Lung microvascular endothelial cell (primary cell): Measurements from ENCODE around the gene CCP110. TPM values are rescaled to one million over a fixed set of nuclear protein-coding genes. Genes with fewer than 3 reads are reported as not detected.
A peak's percentile ranks its signal among the peaks of the same experiment; 100 is the strongest.

Source experiments
- DNase-seq, 2 donors: peaks; one replicate each; pipeline versions ENCODE4 v3.0.0 to v3.0.0-alpha.2; 2010; ENCODE audit warnings: low read depth in 2 of 2
- total RNA-seq: library from RNA; depleted of rRNA; stranded (reverse); fragments of >200 nt; gene quantifications from 2 replicates; pipeline ENCODE4 v1.2.1, GENCODE V29; 2014

Gene CCP110
- total RNA-seq, 1 donor from 2014 or later = 5.6 TPM

DNA sequence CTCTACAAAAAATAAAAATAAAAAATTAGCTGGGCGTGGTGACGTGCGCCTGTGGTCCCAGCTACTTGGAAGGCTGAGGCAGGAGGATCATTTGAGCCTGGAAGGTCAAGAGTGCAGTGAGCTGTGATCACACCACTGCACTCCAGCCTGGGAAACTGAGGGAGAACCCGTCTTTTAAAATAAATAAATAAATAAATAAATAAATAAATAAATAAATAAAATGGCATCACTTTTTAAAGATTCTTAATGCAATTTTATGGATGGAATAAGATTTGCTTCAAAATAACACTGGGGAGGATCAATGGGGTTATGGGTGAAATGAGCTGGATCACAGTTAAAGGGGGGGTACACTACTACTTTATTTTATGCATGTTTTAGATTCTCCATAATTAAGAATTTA, 16.8 kb upstream of the CCP110 start:
- no peak for DNase-seq

DNA sequence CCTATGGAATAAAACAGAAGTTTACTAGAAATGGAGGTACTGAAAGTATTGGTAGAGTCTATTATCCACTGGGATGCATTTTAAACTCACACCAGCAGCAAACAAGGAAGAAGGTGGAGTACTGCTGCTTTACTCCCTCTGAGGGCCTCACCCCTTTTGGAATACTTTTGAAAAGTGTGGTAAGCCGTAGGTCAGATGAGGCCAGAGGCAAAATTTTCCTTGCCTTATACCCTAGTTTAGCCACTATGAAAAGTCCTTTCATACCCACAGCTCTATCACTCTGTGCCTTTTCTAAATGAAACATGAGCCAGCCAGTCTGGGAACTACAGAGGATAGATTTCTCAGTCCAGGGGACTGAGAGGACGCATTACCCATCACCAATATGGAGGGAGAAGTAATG, 15.9 kb upstream of the CCP110 start:
- DNase-seq = no peak

DNA sequence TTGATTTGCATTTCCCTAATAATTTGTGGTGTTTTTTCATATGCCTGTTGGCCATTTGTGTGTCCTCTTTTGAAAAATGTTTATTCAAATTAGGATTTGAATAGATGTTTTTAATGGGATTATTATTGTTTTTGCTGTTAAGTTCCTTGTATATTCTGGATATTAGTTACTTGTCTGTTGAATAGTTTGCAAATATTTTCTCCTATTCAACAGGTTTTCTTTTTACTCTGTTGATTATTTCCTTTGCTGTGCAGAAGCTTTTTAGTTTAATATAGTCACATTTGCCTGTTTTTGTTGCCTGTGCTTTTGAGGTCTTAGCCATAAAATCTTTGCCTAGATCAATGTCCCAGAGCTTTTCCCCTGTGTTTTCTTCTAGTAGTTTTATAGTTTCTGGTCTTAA, 11.4 kb upstream of the CCP110 start:
- DNase-seq = no peak

DNA sequence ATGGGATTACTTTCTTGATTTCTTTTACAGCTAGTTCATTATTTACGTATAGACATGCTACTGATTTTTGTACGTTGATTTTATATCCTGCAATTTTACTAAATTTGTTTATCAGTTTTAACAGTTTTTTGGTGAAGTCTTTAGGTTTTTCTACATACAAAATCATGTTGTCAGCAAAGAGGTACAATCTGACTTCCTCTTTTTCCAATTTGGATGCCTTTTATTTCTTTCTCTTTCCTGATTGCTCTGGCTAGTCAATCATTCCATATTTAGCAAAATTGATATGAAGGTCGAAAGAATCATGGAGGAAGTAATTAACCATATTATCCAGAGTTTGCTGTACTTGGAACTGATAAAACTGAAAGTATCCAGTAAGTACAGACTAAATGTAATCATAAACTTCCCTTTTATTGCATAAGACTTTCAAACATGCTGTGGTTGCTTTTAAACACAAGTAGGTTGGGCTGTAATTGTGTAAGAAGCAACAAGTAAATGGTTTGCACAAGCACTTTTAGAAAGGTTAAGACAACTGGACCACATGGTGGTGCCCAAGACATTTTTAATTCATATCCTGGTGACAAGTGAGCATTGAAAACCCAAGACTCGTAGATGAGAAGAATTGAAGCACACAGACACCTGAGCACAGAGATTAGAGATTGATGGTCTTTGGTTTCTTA, 10.2 kb upstream of the CCP110 start:
- DNase-seq = no peak

DNA sequence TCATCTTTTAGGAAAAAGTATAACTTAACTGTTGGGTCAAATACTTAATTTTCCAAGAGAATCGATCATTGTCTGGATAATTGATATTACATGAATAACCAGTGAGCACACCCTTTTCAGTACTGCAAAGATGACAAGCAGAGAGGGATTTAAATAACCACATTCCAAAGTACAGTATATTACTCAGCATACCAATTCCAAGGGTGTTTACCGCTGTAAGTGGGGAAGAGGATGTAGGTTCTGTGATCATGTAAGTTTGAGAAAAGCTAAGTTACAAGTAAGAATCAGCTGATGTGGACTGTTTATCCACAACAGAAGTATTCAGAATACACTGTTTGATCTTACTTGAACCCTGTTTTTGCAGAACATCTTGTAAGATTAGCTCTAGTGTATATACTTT, 8.0 kb upstream of the CCP110 start:
- DNase-seq = no peak

DNA sequence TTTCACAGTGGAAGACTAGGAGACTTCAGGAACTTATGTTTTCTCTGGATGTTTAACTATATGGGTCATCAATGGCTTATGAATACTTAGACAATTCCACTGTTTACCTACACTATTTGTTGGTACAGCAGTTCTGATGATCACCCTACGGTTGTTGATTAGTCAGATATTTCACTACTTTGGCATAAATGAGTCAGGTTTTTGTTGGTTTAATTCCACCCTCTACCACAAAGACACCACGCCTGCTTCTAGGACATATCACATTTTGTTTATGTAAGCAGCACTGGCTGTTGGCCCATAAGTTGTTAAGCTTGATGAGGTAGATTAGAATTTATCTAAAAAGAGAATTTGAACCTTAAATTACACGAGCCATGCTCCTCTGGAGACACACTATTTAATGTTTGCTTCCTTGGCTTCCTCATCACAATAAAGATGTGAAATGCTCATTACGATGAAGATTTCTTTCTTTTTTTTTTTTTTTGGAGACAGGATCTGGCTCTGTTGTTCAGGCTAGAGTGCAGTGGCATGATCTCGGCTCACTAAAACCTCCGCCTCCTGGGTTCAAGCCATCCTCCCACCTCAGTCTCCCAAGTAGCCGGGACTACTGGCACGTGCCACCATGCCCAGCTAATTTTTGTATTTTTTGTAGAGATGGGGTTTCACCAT, 6.2 kb upstream of the CCP110 start:
- DNase-seq = peak in 1 of 2 donors; percentile 53

DNA sequence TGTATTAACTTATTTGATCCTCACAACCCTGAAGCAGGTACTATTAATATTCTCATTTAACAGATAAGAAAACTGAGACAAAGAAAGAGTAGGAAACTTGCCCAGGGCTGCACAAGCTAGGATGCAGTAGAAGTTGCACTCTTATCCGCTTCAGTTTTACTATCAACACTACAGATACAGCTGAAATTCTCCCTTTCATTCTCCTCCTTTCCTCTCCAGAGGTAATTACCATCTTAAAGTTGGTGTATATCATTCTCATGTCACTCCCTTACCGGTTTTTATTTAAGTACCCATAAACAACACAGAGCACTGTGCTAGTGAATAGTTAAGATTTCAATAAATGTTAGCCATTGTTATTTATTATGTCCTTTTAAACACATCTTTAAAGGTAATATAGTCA, 5.4 kb upstream of the CCP110 start:
- DNase-seq = no peak

DNA sequence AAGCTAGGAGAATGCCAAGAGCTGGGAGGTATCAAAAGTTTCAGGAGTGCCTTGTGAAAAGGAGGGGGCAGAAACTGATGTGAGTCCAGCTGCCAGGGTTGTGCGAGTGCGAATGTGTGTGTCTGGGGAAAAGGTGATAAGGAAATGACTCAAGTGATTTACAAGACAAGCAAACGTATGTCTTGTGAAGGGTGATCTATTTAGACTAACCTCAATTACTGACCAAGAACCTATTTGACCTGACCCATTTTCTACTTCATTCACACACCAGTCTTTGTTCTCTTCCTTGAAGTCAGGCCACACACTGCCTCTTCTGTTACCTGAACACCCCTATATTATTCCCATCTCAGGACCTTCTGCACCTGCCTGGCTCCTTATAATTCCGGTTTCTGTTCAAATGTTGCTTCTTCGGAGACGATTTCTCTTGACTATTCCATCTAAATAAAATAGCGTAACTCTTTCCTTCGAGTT, 2.8 kb upstream of the CCP110 start:
- peak in 1 of 2 donors; percentile 69 for DNase-seq

DNA sequence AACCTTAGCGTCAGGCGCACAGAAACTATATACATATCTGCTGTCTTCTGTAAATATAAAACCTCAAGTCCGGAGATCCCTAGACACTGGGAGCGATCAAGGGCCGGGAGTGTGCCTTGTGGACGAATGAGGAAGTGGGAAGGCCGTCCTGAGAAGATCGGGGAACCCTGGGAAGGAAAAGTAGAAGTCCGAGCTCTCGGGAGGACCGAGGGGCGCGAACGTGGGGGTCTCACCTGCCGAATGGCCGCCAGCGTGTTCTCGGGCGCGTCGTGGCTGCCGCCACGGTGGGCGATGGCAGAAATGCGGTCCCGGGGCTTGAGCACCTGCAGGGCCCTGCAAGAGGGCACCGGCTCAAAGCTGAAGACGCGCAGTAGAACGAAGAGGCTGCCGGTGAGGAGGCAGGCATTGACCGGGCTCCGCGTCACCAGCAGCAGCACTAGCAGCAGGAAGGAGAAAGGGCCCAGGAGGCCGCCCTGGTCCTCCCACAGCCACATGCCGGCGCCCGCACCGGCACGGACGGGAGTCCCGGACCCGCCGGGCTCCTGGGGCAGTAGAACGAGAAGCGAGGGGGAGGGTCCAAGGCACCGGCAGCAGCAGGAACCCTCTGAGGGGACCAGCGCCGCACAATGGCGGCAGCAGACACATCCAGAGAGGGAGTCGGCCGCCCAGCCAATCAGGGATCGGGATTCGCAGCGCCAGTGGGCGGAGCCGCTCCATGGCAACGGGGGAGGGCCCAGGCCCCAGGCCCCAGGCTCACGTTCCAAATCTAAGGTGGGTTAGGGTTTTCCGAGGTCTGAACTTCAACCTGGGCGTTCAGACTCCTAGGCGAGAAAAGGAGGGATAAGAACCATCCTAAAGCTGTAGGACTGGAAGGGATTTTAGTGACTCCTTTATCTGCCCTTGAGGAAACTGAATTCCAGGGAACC, 2.0 kb upstream of the CCP110 start, which contains the start of gene GDE1:
TSS of gene GDE1 (minus strand) at position 628 of the 926 bp plus-strand sequence. CDS start at position 494, 134 bp downstream.
- DNase-seq = peak; percentile 89 to 90

DNA sequence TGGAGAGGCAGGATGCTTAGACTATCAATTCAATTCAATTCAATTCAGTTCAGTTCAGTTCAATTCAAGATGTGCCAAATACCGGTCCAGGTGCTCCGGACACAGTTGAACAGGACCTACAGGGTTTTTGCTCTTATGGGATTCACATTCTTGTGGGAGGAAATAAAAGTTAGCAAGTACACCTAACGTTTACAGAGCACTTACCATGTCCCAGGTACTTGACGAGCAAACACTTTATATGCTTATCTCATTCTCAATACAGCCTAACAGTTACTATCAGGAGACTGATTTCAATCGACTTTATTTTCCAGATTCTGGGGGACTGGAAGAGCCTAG, 1.4 kb upstream of the CCP110 start:
- no peak for DNase-seq

DNA sequence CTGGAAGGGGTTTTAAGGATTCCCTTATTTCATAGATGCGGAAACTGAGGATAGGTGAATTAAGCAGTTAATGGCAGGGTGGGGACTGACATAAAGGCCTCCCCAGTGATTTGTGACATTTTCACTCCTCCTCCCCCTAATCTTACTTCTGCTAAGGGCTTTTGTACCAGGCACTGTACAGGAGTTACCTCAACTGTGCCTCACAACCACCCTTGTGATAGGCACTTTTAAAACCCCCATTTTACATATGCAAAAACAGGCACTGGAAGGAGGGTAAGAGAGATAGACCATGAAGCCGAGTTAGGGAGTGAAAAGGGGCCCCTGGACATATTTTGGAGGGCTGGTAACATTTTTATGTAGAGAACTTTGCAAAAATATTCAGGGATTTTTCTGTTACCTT, 982 bp upstream of the CCP110 start:
- no peak for DNase-seq

DNA sequence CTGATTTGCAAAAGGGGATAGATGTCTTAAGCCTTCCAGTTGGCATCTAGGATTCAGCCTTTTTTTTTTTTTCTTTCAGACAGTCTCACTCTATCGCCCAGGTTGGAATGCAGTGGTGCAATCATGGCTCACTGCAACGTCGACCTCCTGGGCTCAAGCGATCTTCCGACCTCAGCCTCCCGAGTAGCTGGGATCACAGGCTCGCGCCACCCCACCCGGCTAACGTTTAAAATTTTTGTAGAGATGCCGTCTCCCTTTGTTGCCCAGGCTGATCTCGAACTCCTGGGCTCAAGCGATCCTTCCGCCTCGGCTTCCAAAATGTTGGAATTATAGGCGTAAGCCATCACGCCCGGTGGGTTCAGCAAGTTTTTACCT, 571 bp upstream of the CCP110 start:
- no peak for DNase-seq

DNA sequence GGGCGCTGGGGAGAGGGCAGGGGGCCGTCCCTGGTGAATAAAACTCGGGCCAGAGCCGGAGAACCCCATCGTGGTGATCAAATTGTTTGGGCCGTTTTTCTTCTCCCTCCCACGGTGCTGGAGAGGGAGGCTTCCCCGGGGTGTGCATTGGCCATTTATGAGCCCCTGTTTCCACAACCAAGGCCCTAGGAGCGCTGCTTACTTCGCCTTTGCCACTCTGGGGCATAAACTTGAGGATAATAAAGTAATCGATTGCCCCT, 544 bp downstream of the CCP110 start:
- no peak for DNase-seq

DNA sequence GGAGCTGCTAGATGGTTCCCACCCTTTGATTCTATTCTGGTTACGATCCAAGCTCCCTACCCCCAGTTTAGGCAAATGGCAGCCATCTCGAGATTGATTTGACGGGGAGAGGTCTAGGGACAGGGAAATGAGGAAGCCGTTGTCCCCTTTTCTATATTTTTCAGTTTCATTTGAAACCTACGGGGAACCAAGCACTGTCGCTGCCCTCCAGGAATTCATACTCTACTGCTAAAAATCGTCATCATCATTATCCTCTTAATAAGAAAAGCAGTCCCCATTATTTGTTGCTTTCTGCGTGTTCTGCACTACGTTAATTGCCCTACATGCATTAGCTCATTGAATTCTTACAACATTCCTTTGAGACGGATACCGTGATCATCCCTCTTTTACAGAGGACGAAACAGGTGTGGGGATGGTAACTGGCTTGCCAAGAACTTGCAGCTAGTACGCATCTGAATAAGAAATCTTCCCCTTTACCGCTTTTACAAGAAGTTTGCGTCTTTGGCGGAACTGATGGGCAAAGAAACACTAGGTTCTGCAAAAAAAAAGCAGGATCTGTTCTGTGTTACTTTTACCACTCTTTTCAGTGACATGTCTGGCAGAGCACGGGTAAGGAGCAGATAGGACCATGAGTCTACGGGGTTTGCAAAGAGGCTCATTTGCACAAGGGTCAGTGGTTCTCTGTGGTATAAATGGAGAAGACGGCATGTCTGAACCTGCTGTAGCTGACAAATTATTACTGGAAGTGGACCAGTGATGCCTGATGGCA, 1.1 kb downstream of the CCP110 start:
- DNase-seq = peak; percentile 15 to 17

DNA sequence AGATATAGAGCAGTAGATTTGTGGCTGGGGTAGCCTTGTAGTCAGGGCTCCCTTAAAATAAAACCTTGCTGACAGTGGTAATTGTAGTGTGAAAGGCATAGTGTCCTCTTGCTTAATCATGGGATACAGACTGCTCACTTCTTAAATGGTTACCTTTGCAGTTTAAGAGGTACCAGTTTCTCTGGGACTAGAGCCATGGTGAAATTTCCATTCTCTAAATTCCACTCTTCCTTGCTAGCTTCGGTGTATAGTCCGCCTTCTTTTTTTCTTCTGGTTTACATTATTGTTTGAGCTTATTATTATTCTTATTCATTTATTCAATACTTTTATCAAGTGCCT, 1.6 kb downstream of the CCP110 start:
- no peak for DNase-seq

DNA sequence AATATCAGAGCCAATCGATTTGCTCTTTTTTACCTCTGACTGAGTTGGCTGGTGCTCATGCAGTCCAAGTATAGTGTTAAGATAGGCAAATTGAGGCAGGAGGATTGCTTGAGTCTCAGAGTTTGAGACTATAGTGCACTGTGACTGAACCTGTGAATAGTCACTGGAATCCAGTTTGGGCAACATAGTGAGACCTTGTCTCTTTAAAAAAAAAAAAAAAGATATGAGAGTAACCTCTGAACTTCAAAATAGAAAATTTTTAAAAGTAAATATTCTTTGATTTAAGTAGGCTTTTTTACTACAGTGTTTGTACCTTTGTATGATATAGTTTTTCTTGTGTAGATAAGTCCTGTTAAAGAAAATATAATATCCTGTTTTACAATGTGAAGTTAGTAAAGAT, 3.4 kb downstream of the CCP110 start:
- no peak for DNase-seq

DNA sequence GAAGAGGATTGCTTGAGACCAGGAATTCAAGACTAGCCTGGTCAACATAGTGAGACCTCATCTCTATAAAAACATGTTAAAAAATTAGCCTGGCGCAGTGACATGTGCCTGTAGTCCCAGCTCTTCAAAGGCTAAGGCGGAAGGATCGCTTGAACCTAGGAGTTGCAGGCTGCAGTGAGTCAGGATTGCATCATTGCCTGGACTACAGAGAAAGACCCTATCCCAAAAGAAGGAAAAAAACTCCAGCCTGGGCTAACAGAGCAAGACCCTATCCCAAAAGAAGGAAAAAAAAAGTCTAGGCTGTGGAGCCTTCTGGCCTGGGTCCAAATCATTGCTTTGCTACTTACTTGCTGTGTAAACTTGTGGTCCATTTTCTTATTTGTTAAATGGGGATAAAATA, 4.9 kb downstream of the CCP110 start:
- no peak for DNase-seq

DNA sequence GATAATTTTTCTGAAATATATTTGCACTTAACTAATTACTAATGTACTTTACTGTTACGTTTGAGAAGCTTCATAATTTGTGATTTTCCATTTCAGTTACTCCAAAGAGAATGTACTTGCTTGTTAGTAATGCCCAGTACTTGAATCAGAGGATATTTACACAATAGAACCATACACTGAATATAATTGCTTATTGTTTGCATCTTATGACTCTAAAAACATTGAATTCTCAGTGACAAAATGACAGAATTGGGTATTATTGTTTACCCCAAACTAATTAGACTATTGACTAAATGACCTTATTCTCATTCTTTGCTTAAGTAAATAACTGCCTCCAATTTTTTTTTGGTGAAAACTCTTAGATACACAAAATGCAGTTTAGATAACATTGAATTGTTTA, 8.9 kb downstream of the CCP110 start:
- no peak for DNase-seq

DNA sequence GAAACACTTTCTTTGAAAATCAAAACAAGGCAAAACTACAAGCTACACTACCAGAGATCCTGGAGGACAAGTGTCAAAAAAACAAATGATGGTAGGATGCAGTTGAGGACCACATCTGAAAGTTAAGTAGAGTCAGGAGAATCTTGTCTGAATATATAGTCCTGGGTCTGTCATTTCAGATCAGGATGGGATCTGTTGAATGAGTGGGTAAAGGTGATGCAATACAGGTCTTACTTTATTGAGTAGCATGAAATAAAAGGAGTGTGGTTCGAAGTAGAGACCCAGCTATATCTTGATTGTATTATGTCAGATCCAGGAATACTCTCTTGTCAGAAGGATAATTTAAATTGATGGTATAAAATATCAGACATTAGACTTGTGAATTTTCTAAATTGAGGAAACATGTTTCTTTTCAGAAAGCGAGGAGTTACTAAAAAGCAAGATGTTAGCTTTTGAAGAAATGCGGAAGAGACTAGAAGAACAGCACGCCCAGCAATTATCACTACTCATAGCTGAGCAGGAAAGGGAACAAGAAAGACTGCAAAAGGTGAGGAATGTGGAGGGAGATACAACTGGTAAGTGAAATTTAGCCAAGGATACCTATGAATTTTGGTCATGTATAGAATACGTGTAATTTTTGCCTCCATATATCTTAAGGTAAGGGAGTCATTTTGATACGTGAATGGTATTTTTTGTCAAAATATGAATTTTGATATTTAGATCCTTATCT, 16.7 kb downstream of the CCP110 start:
- no peak for DNase-seq

DNA sequence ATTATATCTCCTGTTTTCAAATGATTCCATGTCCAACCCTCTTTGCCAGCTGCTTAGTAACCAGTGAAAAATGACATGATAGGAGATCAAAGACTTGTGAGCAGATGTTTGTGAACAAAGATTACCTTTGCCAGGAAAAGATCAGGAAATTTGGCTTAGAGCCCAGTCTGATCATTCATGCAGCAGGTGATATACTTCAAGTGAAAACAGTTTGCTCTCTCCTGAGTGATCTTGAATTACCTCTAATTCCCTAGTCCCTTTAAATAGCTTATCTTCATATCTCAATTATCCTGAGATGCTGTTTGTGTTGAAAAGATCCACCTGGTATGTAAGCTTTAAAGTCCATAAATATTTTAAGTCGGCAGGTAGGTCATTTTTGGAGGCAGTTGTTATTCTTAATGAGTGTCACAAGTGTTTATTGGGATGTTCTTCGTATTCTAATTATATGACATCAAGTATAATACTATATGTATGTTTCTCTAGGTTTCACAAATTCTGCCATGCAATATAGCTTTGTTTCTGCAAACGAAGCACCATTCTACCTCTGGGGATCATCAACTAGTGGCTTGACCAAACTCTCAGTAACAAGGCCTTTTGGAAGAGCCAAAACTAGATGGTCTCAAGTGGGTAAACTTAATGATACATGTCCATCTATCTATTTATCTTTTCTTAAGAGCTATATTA, 18.5 kb downstream of the CCP110 start:
- peak in 1 of 2 donors; percentile 59 for DNase-seq
